GM12892 (cell line): ENCODE data around the gene PRDM16.

Source experiments
- POLR2A ChIP-seq: IDR thresholded peaks from 2 replicates; pipeline ENCODE4 v1.6.1; 2011; ENCODE audit warnings: low read depth, low read length, control low read depth
- POLR2AphosphoS5 ChIP-seq: IDR thresholded peaks from 2 replicates; pipeline ENCODE4 v1.6.1; 2011; ENCODE audit warnings: low read depth, low read length, control low read depth

GRCh38 chr1:3067301-3067670, 1.7 kb upstream of the PRDM16 start:
- TF ChIP-seq POLR2AphosphoS5 (no peak), POLR2A (no peak)
